CD4-positive, alpha-beta T cell treated with Interleukin-4 for 4 hours (primary cell): ENCODE results near the gene LARGE2.
A peak's percentile ranks its signal among the peaks of the same experiment; 100 is the strongest.

Experiments
- DNase-seq: peaks from one replicate; pipeline ENCODE4 v3.0.0-alpha.2; 2020

The LARGE2 gene

GRCh38 chr11:45917286-45917622, 5.2 kb upstream of the LARGE2 start:
- DNase-seq = no peak

- DNase-seq = peak; percentile 99
These were observed 4.7 kb upstream of the LARGE2 start, which contains the start of gene PEX16 for GRCh38 chr11:45917623-45918330. PEX16 (minus strand) TSS chr11:45917877; CDS start chr11:45917811, 66 bp downstream.

- DNase-seq = peak; percentile 43
These were observed 4.0 kb upstream of the LARGE2 start for GRCh38 chr11:45918331-45918941.

- peak; percentile 14 for DNase-seq
These were observed 3.3 kb upstream of the LARGE2 start for GRCh38 chr11:45918962-45919675.

GRCh38 chr11:45919806-45920530, 2.5 kb upstream of the LARGE2 start:
- no peak for DNase-seq

GRCh38 chr11:45920531-45921477, 1.7 kb upstream of the LARGE2 start:
- no peak for DNase-seq

GRCh38 chr11:45921561-45922424, 663 bp upstream of the LARGE2 start:
- DNase-seq = no peak

- DNase-seq = no peak
These were observed 1.8 kb downstream of the LARGE2 start for GRCh38 chr11:45924036-45924915.

- DNase-seq = no peak
These were observed 2.5 kb downstream of the LARGE2 start for GRCh38 chr11:45924927-45925326.

GRCh38 chr11:45925550-45925949, 3.1 kb downstream of the LARGE2 start:
- no peak for DNase-seq

GRCh38 chr11:45926001-45926401, 3.5 kb downstream of the LARGE2 start:
- no peak for DNase-seq

- DNase-seq = no peak
These were observed 4.3 kb downstream of the LARGE2 start for GRCh38 chr11:45926536-45927331.

GRCh38 chr11:45927332-45927683, 4.9 kb downstream of the LARGE2 start:
- no peak for DNase-seq

- DNase-seq = no peak
These were observed 5.4 kb downstream of the LARGE2 start for GRCh38 chr11:45927684-45928413.

- DNase-seq = no peak
These were observed 6.2 kb downstream of the LARGE2 start for GRCh38 chr11:45928535-45929215.

- DNase-seq = no peak
These were observed 7.1 kb downstream of the LARGE2 start for GRCh38 chr11:45929486-45930030.

GRCh38 chr11:45930031-45930794, 7.8 kb downstream of the LARGE2 start:
- peak; percentile 61 for DNase-seq
